ENCODE data around the gene AGPS. TPM values are rescaled to one million over a fixed set of nuclear protein-coding genes. Genes with fewer than 3 reads are reported as not detected.

Gene AGPS
- total and polyA plus RNA-seq, 9 of the 15 experiments (the other 6 are each of a cell fraction or from before 2014, with no cell fraction given): 15.5 to 211 (median 63.1) TPM

DNA sequence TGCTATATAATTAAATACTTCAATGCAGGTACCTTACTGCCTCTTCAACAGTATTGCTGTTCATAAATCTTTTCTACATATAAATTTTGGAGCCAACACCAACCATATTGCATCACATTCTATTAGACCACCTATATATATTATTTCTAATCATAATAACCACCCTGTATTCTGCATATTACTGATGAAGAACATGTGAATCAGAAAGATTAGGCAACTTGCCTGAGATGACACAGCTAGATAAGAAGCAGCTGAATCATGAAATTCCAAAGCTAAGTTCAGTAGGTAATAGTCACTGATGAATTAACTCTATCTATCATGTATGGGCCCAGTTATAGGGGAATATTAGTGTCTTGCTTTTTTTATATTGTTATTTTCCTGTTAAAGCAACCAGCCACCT, 161.8 kb downstream of the AGPS start:
- CTCF ChIA-PET (ENCODE audit: low intra/inter-chr PET ratio): no interaction called here
- no peak overlapping the region for H3K9ac ChIP-seq (ENCODE audit: insufficient read depth in 1 of 2, low read depth in 2 of 2, low read length in 2 of 2)
- no peak for TF ChIP-seq POLR2B (IDR thresholded peaks at IDR 0.05; ENCODE audit: low read depth, partially characterized antibody)
- TF ChIP-seq, protein P1, sequence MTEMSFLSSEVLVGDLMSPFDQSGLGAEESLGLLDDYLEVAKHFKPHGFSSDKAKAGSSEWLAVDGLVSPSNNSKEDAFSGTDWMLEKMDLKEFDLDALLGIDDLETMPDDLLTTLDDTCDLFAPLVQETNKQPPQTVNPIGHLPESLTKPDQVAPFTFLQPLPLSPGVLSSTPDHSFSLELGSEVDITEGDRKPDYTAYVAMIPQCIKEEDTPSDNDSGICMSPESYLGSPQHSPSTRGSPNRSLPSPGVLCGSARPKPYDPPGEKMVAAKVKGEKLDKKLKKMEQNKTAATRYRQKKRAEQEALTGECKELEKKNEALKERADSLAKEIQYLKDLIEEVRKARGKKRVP (CRISPR knock-in tag; IDR thresholded peaks at IDR 0.05): no peak
- TF ChIP-seq, protein P2, sequence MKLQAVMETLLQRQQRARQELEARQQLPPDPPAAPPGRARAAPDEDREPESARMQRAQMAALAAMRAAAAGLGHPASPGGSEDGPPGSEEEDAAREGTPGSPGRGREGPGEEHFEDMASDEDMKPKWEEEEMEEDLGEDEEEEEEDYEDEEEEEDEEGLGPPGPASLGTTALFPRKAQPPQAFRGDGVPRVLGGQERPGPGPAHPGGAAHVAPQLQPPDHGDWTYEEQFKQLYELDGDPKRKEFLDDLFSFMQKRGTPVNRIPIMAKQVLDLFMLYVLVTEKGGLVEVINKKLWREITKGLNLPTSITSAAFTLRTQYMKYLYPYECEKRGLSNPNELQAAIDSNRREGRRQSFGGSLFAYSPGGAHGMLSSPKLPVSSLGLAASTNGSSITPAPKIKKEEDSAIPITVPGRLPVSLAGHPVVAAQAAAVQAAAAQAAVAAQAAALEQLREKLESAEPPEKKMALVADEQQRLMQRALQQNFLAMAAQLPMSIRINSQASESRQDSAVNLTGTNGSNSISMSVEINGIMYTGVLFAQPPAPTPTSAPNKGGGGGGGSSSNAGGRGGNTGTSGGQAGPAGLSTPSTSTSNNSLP (IDR thresholded peaks at IDR 0.05; ENCODE audit: borderline replicate concordance, low read depth, low read length): peak; percentile 83; the same call in 1 of the 2 replicates
- no peak for TF ChIP-seq TSHZ1 (CRISPR knock-in tag; IDR thresholded peaks at IDR 0.05)
- TF ChIP-seq CEBPB (tag; IDR thresholded peaks at IDR 0.05): peak; percentile 91
- TF ChIP-seq, protein P3, sequence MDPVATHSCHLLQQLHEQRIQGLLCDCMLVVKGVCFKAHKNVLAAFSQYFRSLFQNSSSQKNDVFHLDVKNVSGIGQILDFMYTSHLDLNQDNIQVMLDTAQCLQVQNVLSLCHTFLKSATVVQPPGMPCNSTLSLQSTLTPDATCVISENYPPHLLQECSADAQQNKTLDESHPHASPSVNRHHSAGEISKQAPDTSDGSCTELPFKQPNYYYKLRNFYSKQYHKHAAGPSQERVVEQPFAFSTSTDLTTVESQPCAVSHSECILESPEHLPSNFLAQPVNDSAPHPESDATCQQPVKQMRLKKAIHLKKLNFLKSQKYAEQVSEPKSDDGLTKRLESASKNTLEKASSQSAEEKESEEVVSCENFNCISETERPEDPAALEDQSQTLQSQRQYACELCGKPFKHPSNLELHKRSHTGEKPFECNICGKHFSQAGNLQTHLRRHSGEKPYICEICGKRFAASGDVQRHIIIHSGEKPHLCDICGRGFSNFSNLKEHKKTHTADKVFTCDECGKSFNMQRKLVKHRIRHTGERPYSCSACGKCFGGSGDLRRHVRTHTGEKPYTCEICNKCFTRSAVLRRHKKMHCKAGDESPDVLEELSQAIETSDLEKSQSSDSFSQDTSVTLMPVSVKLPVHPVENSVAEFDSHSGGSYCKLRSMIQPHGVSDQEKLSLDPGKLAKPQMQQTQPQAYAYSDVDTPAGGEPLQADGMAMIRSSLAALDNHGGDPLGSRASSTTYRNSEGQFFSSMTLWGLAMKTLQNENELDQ (CRISPR knock-in tag; IDR thresholded peaks at IDR 0.05; ENCODE audit: borderline replicate concordance): no peak
- no peak for TF ChIP-seq CTBP1 (IDR thresholded peaks at IDR 0.05; ENCODE audit: borderline replicate concordance)
- TF ChIP-seq EP300 (IDR thresholded peaks at IDR 0.05; ENCODE audit: low read length): peak; percentile 65; the same call in 1 of the 2 replicates
- peak; percentile 40; the same call in 1 of the 2 replicates for TF ChIP-seq STAT5A (IDR thresholded peaks at IDR 0.05; ENCODE audit: borderline replicate concordance, low read length)
- TF ChIP-seq ZNF316 (IDR thresholded peaks at IDR 0.05): peak; percentile 79
- TF ChIP-seq MTA2 (IDR thresholded peaks at IDR 0.05; ENCODE audit: low read depth): 0 out of 2 replicates have a peak, but pooled peaks have one; percentile 33
- peak; percentile 72 for TF ChIP-seq CBFA2T2 (conservative IDR thresholded peaks at IDR 0.05)
- peak; percentile 79 for TF ChIP-seq DPF2 (IDR thresholded peaks at IDR 0.05)
- peak; percentile 86 for TF ChIP-seq CBFA2T3 (IDR thresholded peaks at IDR 0.05)
- TF ChIP-seq RHOXF2B (CRISPR knock-in tag; conservative IDR thresholded peaks at IDR 0.05): no peak
- 0 out of 2 replicates have a peak, but pooled peaks have one; percentile 30 for TF ChIP-seq BACH1 (tag; IDR thresholded peaks at IDR 0.05)
- TF ChIP-seq ARID1B (IDR thresholded peaks at IDR 0.05): peak; percentile 83

More for the DNA sequence above, 161.8 kb downstream of the AGPS start:
- Histone ChIP-seq H3K36me3 (ENCODE audit: control insufficient read depth, insufficient read depth, low read length) (no peaks in the 10 kb centered on the region), H4K20me1 (replicated peaks; ENCODE audit: control insufficient read depth, insufficient read depth, low read length) (no peaks in the 10 kb centered on the region), H2AFZ (ENCODE audit: low read depth, low read length) (no peak overlapping the region; the same call in 1 of the 2 replicates), H3K9me3 (replicated peaks; ENCODE audit: control insufficient read depth, insufficient read depth, low read depth, low read length) (peaks cover 3% of the 10 kb centered on the region; the same call in 1 of the 2 replicates), H3K4me3 (no peak overlapping the region), H3K79me2 (ENCODE audit: control insufficient read depth, insufficient read depth, low read length) (no peaks in the 10 kb centered on the region), H3K27ac (ENCODE audit: extremely low read depth, low read depth, low read length) (no peak overlapping the region), H3K27me3 (ENCODE audit: control insufficient read depth in 2 of 2, insufficient read depth in 2 of 2, low read length in 2 of 2) (no peaks in the 10 kb centered on the region), H3K9me1 (ENCODE audit: control insufficient read depth, insufficient read depth, low read length) (no peaks in the 10 kb centered on the region), H3K4me1 (replicated peaks in 1 of 2; ENCODE audit: control insufficient read depth in 2 of 2, insufficient read depth in 2 of 2, low read length in 2 of 2) (peaks cover 12 to 13% of the 10 kb centered on the region in 2 experiments), H3K4me2 (ENCODE audit: insufficient read depth, low read length) (peak overlapping the region; percentile 0; the same call in 1 of the 2 replicates)
- BruUV-seq (replicated peaks): no TSS peak
- FAIRE-seq: no peak
- no peak for ATAC-seq
- DNase-seq (ENCODE audit: extremely low read depth in 1 of 4, low spot score in 3 of 4): peak in 3 of 4 experiments; percentile 21 to 41 (median 30)
- in situ Hi-C loops (cut with MboI): no loop called here
- POLR2A ChIA-PET: interaction anchor here (0.7 to 1.5 kb wide), 4 partner anchors 11 to 44 kb away, joined by 3 to 5 read pairs (median 4); no protein-coding TSS in a partner anchor
- intact Hi-C loops (cut with micrococcal nuclease): loop anchor here (5.0 kb wide), 2 partner anchors 48 to 292 kb away; partner anchors contain the start of gene NFE2L2
